A673 (cell line): ENCODE measurements around the gene OR10R2.

Experiments used
- EZH2 ChIP-seq: fragments of 200-600 bp; sonication (generic); IDR thresholded peaks from 2 replicates; pipeline ENCODE4 v1.6.1; 2017; ENCODE audit warnings: borderline replicate concordance, low read depth, mild to moderate bottlenecking, mixed read lengths, antibody characterized with exemption, low read length; ENCODE audit not compliant: poor library complexity, severe bottlenecking
- TF ChIP-seq, protein P1 (sequence below): fragments of 300-800, 200-600 bp; sonication (generic); conservative IDR thresholded peaks from 2 replicates; pipeline ENCODE4 v1.5.1; 2017; ENCODE audit warnings: low read depth, mild to moderate bottlenecking, antibody characterized with exemption, low read length, moderate library complexity, mixed read lengths

DNA sequence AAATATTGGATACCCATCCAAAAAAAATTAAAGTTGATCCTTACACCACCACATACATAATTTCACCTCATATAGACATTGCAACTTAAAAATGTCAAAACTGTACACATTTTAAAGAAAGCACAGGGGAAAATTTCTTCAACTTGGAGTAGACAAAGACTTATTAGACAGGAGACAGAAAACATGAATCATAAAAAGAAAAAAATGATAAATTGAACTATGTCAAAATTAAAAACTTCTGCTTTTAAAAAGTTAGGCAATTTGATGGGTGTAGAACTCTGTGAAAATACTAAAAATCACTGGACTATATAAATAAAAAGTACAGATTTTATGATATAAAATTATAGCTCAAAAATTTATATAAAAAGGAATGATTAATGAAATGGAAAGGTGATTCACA is 14.8 kb upstream of the OR10R2 start:
- TF ChIP-seq, protein P1, sequence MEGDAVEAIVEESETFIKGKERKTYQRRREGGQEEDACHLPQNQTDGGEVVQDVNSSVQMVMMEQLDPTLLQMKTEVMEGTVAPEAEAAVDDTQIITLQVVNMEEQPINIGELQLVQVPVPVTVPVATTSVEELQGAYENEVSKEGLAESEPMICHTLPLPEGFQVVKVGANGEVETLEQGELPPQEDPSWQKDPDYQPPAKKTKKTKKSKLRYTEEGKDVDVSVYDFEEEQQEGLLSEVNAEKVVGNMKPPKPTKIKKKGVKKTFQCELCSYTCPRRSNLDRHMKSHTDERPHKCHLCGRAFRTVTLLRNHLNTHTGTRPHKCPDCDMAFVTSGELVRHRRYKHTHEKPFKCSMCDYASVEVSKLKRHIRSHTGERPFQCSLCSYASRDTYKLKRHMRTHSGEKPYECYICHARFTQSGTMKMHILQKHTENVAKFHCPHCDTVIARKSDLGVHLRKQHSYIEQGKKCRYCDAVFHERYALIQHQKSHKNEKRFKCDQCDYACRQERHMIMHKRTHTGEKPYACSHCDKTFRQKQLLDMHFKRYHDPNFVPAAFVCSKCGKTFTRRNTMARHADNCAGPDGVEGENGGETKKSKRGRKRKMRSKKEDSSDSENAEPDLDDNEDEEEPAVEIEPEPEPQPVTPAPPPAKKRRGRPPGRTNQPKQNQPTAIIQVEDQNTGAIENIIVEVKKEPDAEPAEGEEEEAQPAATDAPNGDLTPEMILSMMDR: no peak
- no peak for TF ChIP-seq EZH2
